GM12878 (cell line): ENCODE results near the gene HBQ1. TPM values are rescaled to one million over a fixed set of nuclear protein-coding genes. Genes with fewer than 3 reads are reported as not detected.

ENCODE experiments used
- ATAC-seq: fragments of 200-7000 bp; cut with Tn5 transposase; 3 replicates; pipeline ENCODE4 v1.9.1; 2020; ENCODE audit warnings: mild to moderate bottlenecking, moderate library complexity
- BruUV-seq: library from RNA; stranded (reverse); fragments of 400-500 nt; replicated peaks from 2 replicates; lab custom pipeline; 2021; lab: Mats Ljungman, UMichigan
- CTCF ChIA-PET: fragments of 300-600 bp; sonication (Branson Sonifier 250); formaldehyde crosslinking; extraction: SDS; loops from one replicate; lab custom pipeline; 2021; ENCODE audit warnings: inconsistent platforms; lab: Yijun Ruan, JAX
- POLR2A ChIA-PET: fragments of 350-600 bp; formaldehyde crosslinking; extraction: SDS; loops from one replicate; lab custom pipeline; 2021; ENCODE audit warnings: inconsistent platforms; lab: Charles Lee
- RAD21 ChIA-PET: fragments of 300-600 bp; sonication (Branson Sonifier 250); formaldehyde crosslinking; loops from one replicate; lab custom pipeline; 2023; ENCODE audit warnings: antibody characterized with exemption; ENCODE audit not compliant: unreplicated experiment; lab: Charles Lee
- SMC1A ChIA-PET: fragments of 300-600 bp; sonication (Branson Sonifier 250); formaldehyde crosslinking; loops from one replicate; lab custom pipeline; 2023; ENCODE audit not compliant: unreplicated experiment, uncharacterized antibody; lab: Charles Lee
- DNase-seq: peaks from one replicate; pipeline ENCODE4 v3.0.0-alpha.2; 2011; ENCODE audit warnings: low read depth, low spot score
- FAIRE-seq: peaks from 3 replicates; lab custom pipeline; 2011; peaks lifted over from hg19 to GRCh38; lab: Jason Lieb, UNC
- H2AFZ ChIP-seq: 2 replicates; pipeline ENCODE4 v1.6.0; 2011; ENCODE audit warnings: low read depth, low read length, control low read depth; ENCODE audit not compliant: control insufficient read depth
- H3K27ac ChIP-seq: 2 replicates; pipeline ENCODE4 v1.5.1; 2011; ENCODE audit warnings: control low read depth; ENCODE audit not compliant: control insufficient read depth, insufficient read depth
- H3K27me3 ChIP-seq, 2 experiments: replicated peaks in 1 of 2; 2 replicates each; pipeline versions ENCODE4 v1.6.0 to v1.6.1; 2011; ENCODE audit warnings: low read length in 1 of 2; ENCODE audit not compliant: control insufficient read depth in 2 of 2, insufficient read depth in 2 of 2
- H3K36me3 ChIP-seq, 2 experiments: 2 replicates each; pipeline ENCODE4 v1.5.1; 2011; ENCODE audit warnings: low read length in 1 of 2; ENCODE audit not compliant: control insufficient read depth in 2 of 2, insufficient read depth in 2 of 2
- H3K4me1 ChIP-seq: 2 replicates; pipeline ENCODE4 v1.6.1; 2011; ENCODE audit warnings: mild to moderate bottlenecking, low read length, moderate library complexity, mixed read lengths; ENCODE audit not compliant: control insufficient read depth, insufficient read depth
- H3K4me2 ChIP-seq: 2 replicates; pipeline ENCODE4 v1.6.0; 2011; ENCODE audit warnings: control low read depth; ENCODE audit not compliant: control insufficient read depth, insufficient read depth
- H3K4me3 ChIP-seq: fragments of 200-600 bp; sonication (generic); 2 replicates; pipeline ENCODE4 v1.5.1; 2016
- H3K79me2 ChIP-seq: 2 replicates; pipeline ENCODE4 v1.6.0; 2011; ENCODE audit warnings: low read length; ENCODE audit not compliant: control insufficient read depth, insufficient read depth
- H3K9ac ChIP-seq: 2 replicates; pipeline ENCODE4 v1.8.0; 2011; ENCODE audit warnings: low read length, control low read depth, mixed read lengths; ENCODE audit not compliant: control insufficient read depth, insufficient read depth
- H3K9me3 ChIP-seq: replicated peaks from 3 replicates; pipeline ENCODE4 v1.5.1; 2011; ENCODE audit warnings: mild to moderate bottlenecking, low read length; ENCODE audit not compliant: control insufficient read depth, insufficient read depth
- H4K20me1 ChIP-seq: 2 replicates; pipeline ENCODE4 v1.6.0; 2011; ENCODE audit not compliant: control insufficient read depth, insufficient read depth
- ASH2L ChIP-seq: fragments of 300-600, 200-600 bp; sonication (generic); IDR thresholded peaks from 2 replicates; pipeline ENCODE4 v1.6.1; 2017; ENCODE audit warnings: low read depth, mild to moderate bottlenecking, borderline replicate concordance
- BACH1 ChIP-seq: fragments of 450-650 bp; IDR thresholded peaks from 2 replicates; pipeline ENCODE4 v1.6.1; 2017; ENCODE audit warnings: mild to moderate bottlenecking, borderline replicate concordance
- HDAC6 ChIP-seq: fragments of 200-600 bp; sonication (generic); IDR thresholded peaks from one replicate; pipeline ENCODE4 v1.8.0; 2017; ENCODE audit warnings: antibody characterized with exemption; ENCODE audit not compliant: unreplicated experiment
- IRF4 ChIP-seq: IDR thresholded peaks from 2 replicates; pipeline ENCODE4 v1.6.1; 2011; ENCODE audit warnings: low read depth, low read length
- JUND ChIP-seq: IDR thresholded peaks from 2 replicates; pipeline ENCODE4 v1.6.1; 2012; ENCODE audit warnings: low read depth, mild to moderate bottlenecking, low read length, improper control_type of control experiment, moderate library complexity
- MTA3 ChIP-seq: IDR thresholded peaks from 2 replicates; pipeline ENCODE4 v1.6.1; 2012; ENCODE audit warnings: low read length, inconsistent platforms, borderline replicate concordance
- RAD51 ChIP-seq: fragments of 450-650 bp; IDR thresholded peaks from 2 replicates; pipeline ENCODE4 v1.6.1; 2016; ENCODE audit warnings: moderate library complexity, mild to moderate bottlenecking, inconsistent platforms
- RBBP5 ChIP-seq: fragments of 200-600 bp; sonication (generic); conservative IDR thresholded peaks from 2 replicates; pipeline ENCODE4 v1.6.1; 2016
- RCOR1 ChIP-seq: conservative IDR thresholded peaks from 2 replicates; pipeline ENCODE4 v1.6.1; 2012; ENCODE audit warnings: low read depth, low read length, improper control_type of control experiment
- RFX5 ChIP-seq: IDR thresholded peaks from 2 replicates; pipeline ENCODE4 v1.6.1; 2011; ENCODE audit warnings: low read depth, low read length, improper control_type of control experiment
- SP1 ChIP-seq: IDR thresholded peaks from one replicate; pipeline ENCODE4 v1.6.1; 2011; ENCODE audit warnings: low read depth, low read length
- SUPT20H ChIP-seq: IDR thresholded peaks from 2 replicates; pipeline ENCODE4 v1.6.1; 2011; ENCODE audit warnings: low read depth, mild to moderate bottlenecking, low read length, moderate library complexity, borderline replicate concordance; ENCODE audit not compliant: control insufficient read depth
- WGBS: methylation state at CpG from one replicate; pipeline ENCODE4 v1.1.6; 2016; ENCODE audit warnings: low lambda C conversion rate; ENCODE audit not compliant: insufficient replicate concordance, insufficient coverage; ENCODE audit errors: missing lambda C conversion rate; 5-methylcytosine and 5-hydroxymethylcytosine counted together
- in situ Hi-C: fragments of 300-500 bp; cut with MboI; formaldehyde crosslinking; loops from 9 replicates; pipeline ENCODE4 v1.14.3; 2018; ENCODE audit warnings: mixed read lengths
- intact Hi-C: fragments of 100-400 bp; cut with micrococcal nuclease; formaldehyde crosslinking; loops from one replicate; pipeline ENCODE4 v1.14.2; 2022; ENCODE audit not compliant: unreplicated experiment
- polyA plus RNA-seq, 11 experiments: library from polyadenylated mRNA; depleted of rRNA in 4 of 11; unstranded in 6 of 11; stranded (reverse) in 5 of 11; fragments of >200 nt; fragmentation: Nextera tagmentation in 4 of 11; fragmentation: Illumina TruSeq in 1 of 11; extraction: Ambion mirVana in 4 of 11; extraction: Trizol in 1 of 11; gene quantifications; 1 replicate in 1 of 11; 2 replicates in 10 of 11; pipeline versions ENCODE4 v1.2.1 to v1.2.3, GENCODE V29; 2011 to 2016; ENCODE audit warnings: inconsistent platforms in 2 of 11, missing spikeins in 2 of 11, low read depth in 1 of 11
- total RNA-seq, 4 experiments: library from RNA; depleted of rRNA in 3 of 4; stranded (reverse); fragments of >200 nt in 3 of 4; fragmentation: Illumina TruSeq in 1 of 4; extraction: Trizol in 1 of 4; gene quantifications; 2 replicates each; pipeline versions ENCODE4 v1.2.1 to v1.2.3, GENCODE V29; 2013 to 2021
- TF ChIP-seq, protein P1 (sequence below): fragments of 450-650 bp; IDR thresholded peaks from 2 replicates; pipeline ENCODE4 v1.6.1; 2017; ENCODE audit warnings: mild to moderate bottlenecking, moderate library complexity
- TF ChIP-seq, protein P2 (sequence below): fragments of 450-650 bp; IDR thresholded peaks from 2 replicates; pipeline ENCODE4 v1.6.1; 2016; ENCODE audit warnings: mild to moderate bottlenecking
- TF ChIP-seq, protein P3 (sequence below): IDR thresholded peaks from 2 replicates; pipeline ENCODE4 v1.6.1; 2011; ENCODE audit warnings: borderline replicate concordance, low read depth, mild to moderate bottlenecking, moderate library complexity, low read length; ENCODE audit not compliant: insufficient read depth, poor library complexity, severe bottlenecking

HBQ1 gene
- total and polyA plus RNA-seq, 10 of the 15 experiments (the other 5 are each of a cell fraction or from before 2014, with no cell fraction given), result not detected

DNA sequence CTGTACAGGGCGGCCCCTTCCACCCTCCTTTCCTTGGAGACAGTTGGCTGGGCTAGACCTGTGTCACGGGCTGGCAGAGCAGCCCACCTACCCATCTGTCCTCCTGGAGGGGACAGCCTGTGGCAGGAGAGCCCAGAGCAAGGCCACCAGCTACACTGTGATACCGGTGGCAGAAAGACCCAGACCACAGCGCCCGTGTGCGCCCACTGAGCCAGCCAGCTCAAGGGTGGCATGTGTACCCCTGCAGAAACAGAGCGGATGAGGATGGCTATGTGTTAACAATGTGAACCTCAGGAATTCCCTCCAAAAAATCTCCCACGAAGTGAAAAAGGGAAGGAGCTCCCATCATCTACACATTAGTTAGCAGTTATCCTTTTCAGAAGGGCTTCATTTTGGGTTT lies 7.1 kb downstream of the HBQ1 start:
- BruUV-seq, result no TSS peak
- ChIA-PET CTCF (interaction anchor here (0.6 kb wide), 1 partner anchor 175 kb away, joined by 4 read pairs; no protein-coding TSS in a partner anchor), SMC1A (no interaction called here), RAD21 (interaction anchor here (0.6 kb wide), 1 partner anchor 90 kb away, joined by 3 read pairs; no protein-coding TSS in a partner anchor), POLR2A (interaction anchor here (1.1 kb wide), 1 partner anchor 9 kb away, joined by 3 read pairs; no protein-coding TSS in a partner anchor)
- intact Hi-C loops, result no loop called here
- Histone ChIP-seq H3K79me2 (no peaks in the 10 kb centered on the region), H3K4me3 (no peak overlapping the region), H3K9me3 (no peaks in the 10 kb centered on the region), H3K27ac (no peak overlapping the region), H3K36me3 (peaks cover 16 to 17% of the 10 kb centered on the region in 2 experiments), H3K4me2 (no peak overlapping the region), H2AFZ (no peak overlapping the region), H3K4me1 (no peaks in the 10 kb centered on the region), H4K20me1 (no peaks in the 10 kb centered on the region), H3K9ac (no peak overlapping the region), H3K27me3 (no peaks in the 10 kb centered on the region)
- in situ Hi-C loops, result no loop called here
- TF ChIP-seq BACH1 (no peak), HDAC6 (no peak), SUPT20H (no peak), RFX5 (no peak), SP1 (no peak), RBBP5 (no peak), IRF4 (no peak), RAD51 (no peak), ASH2L (no peak), RCOR1 (no peak), JUND (no peak), MTA3 (no peak)
- TF ChIP-seq, protein P1, sequence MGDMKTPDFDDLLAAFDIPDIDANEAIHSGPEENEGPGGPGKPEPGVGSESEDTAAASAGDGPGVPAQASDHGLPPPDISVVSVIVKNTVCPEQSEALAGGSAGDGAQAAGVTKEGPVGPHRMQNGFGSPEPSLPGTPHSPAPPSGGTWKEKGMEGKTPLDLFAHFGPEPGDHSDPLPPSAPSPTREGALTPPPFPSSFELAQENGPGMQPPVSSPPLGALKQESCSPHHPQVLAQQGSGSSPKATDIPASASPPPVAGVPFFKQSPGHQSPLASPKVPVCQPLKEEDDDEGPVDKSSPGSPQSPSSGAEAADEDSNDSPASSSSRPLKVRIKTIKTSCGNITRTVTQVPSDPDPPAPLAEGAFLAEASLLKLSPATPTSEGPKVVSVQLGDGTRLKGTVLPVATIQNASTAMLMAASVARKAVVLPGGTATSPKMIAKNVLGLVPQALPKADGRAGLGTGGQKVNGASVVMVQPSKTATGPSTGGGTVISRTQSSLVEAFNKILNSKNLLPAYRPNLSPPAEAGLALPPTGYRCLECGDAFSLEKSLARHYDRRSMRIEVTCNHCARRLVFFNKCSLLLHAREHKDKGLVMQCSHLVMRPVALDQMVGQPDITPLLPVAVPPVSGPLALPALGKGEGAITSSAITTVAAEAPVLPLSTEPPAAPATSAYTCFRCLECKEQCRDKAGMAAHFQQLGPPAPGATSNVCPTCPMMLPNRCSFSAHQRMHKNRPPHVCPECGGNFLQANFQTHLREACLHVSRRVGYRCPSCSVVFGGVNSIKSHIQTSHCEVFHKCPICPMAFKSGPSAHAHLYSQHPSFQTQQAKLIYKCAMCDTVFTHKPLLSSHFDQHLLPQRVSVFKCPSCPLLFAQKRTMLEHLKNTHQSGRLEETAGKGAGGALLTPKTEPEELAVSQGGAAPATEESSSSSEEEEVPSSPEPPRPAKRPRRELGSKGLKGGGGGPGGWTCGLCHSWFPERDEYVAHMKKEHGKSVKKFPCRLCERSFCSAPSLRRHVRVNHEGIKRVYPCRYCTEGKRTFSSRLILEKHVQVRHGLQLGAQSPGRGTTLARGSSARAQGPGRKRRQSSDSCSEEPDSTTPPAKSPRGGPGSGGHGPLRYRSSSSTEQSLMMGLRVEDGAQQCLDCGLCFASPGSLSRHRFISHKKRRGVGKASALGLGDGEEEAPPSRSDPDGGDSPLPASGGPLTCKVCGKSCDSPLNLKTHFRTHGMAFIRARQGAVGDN, result no peak
- TF ChIP-seq, protein P2, sequence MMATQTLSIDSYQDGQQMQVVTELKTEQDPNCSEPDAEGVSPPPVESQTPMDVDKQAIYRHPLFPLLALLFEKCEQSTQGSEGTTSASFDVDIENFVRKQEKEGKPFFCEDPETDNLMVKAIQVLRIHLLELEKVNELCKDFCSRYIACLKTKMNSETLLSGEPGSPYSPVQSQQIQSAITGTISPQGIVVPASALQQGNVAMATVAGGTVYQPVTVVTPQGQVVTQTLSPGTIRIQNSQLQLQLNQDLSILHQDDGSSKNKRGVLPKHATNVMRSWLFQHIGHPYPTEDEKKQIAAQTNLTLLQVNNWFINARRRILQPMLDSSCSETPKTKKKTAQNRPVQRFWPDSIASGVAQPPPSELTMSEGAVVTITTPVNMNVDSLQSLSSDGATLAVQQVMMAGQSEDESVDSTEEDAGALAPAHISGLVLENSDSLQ, result no peak
- TF ChIP-seq, protein P3, sequence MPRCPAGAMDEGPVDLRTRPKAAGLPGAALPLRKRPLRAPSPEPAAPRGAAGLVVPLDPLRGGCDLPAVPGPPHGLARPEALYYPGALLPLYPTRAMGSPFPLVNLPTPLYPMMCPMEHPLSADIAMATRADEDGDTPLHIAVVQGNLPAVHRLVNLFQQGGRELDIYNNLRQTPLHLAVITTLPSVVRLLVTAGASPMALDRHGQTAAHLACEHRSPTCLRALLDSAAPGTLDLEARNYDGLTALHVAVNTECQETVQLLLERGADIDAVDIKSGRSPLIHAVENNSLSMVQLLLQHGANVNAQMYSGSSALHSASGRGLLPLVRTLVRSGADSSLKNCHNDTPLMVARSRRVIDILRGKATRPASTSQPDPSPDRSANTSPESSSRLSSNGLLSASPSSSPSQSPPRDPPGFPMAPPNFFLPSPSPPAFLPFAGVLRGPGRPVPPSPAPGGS, result no peak
- over 99% methylated on average over 8 of the region's 8 CpGs for WGBS
- no peak for DNase-seq
- no peak for ATAC-seq
- no peak for FAIRE-seq
